Stimulated activated CD4-positive, alpha-beta T cell treated with anti-CD3 and anti-CD28 coated beads, Interleukin-1b, Interleukin-23, amount 100 ng/mL, for 1 hour (primary cell): ENCODE results near the gene ADPRM.

Source experiments
- DNase-seq, 2 donors: peaks; one replicate each; pipeline ENCODE4 v3.0.0-alpha.2; 2020; ENCODE audit warnings: low read depth in 2 of 2

Gene ADPRM

GRCh38 chr17:10741416-10742135, 44.2 kb downstream of the ADPRM start:
- DNase-seq, result no peak

GRCh38 chr17:10742431-10742830, 45.0 kb downstream of the ADPRM start:
- DNase-seq, result no peak

GRCh38 chr17:10743316-10744009, 46.1 kb downstream of the ADPRM start:
- DNase-seq, result no peak

- no peak for DNase-seq
Observed at GRCh38 chr17:10744501-10745000, 47.2 kb downstream of the ADPRM start.

- DNase-seq, result no peak
Observed at GRCh38 chr17:10745231-10745630, 47.8 kb downstream of the ADPRM start.

GRCh38 chr17:10748531-10749181, 51.3 kb downstream of the ADPRM start:
- DNase-seq, result no peak

- no peak for DNase-seq
Observed at GRCh38 chr17:10750210-10750609, 52.8 kb downstream of the ADPRM start.

- no peak for DNase-seq
Observed at GRCh38 chr17:10751563-10751962, 54.2 kb downstream of the ADPRM start.

- no peak for DNase-seq
Observed at GRCh38 chr17:10752696-10753095, 55.3 kb downstream of the ADPRM start.

GRCh38 chr17:10754109-10754508, 56.7 kb downstream of the ADPRM start:
- no peak for DNase-seq

GRCh38 chr17:10754861-10755591, 57.6 kb downstream of the ADPRM start:
- no peak for DNase-seq

- no peak for DNase-seq
Observed at GRCh38 chr17:10755592-10756127, 58.3 kb downstream of the ADPRM start.

- DNase-seq, result no peak
Observed at GRCh38 chr17:10756185-10756584, 58.8 kb downstream of the ADPRM start.

GRCh38 chr17:10756619-10757018, 59.2 kb downstream of the ADPRM start:
- no peak for DNase-seq

GRCh38 chr17:10757067-10757466, 59.7 kb downstream of the ADPRM start:
- no peak for DNase-seq

- no peak for DNase-seq
Observed at GRCh38 chr17:10757647-10758046, 60.3 kb downstream of the ADPRM start.

- no peak for DNase-seq
Observed at GRCh38 chr17:10758062-10758461, 60.7 kb downstream of the ADPRM start.
